Pancreas (tissue), 10 donors: ENCODE results near the gene FAM9C. TPM values are rescaled to one million over a fixed set of nuclear protein-coding genes. Genes with fewer than 3 reads are reported as not detected.

ENCODE experiments used
- ATAC-seq, 4 donors: fragments of 200-7000 bp; cut with Tn5 transposase; one replicate each; pipeline versions ENCODE4 v1.8.0 to v1.9.1; 2020; ENCODE audit warnings: mild to moderate bottlenecking in 4 of 4, moderate library complexity in 4 of 4
- DNase-seq, 6 donors: peaks; one replicate each; pipeline ENCODE4 v3.0.0-alpha.2; 2020
- FAIRE-seq: peaks from 2 replicates; lab custom pipeline; 2012; peaks lifted over from hg19 to GRCh38; lab: Jason Lieb, UNC
- H3K27ac ChIP-seq, 4 donors: fragments of 200-600 bp; sonication (generic); 1 replicate in 3 of 4; 2 replicates in 1 of 4; pipeline versions ENCODE4 v1.5.0 to v1.8.0; 2020
- H3K27me3 ChIP-seq, 4 donors: fragments of 200-600 bp; one replicate each; pipeline ENCODE4 v1.8.0; 2021
- H3K36me3 ChIP-seq, 3 donors: fragments of 200-600 bp; sonication (generic) in 1 of 3; one replicate each; pipeline versions ENCODE4 v1.5.0 to v1.8.0; 2020 to 2021
- H3K4me1 ChIP-seq, 3 donors: fragments of 200-600 bp; one replicate each; pipeline ENCODE4 v1.8.0; 2021
- H3K4me3 ChIP-seq, 4 donors: fragments of 200-600 bp; sonication (generic) in 2 of 4; one replicate each; pipeline versions ENCODE4 v1.5.0 to v1.8.0; 2020 to 2021
- H3K9me3 ChIP-seq, 4 donors: fragments of 200-600 bp; one replicate each; pipeline ENCODE4 v1.8.0; 2021
- WGBS, 2 donors: extraction: QIAGEN DNeasy Blood & Tissue Kit; methylation state at CpG; one replicate each; pipeline ENCODE4 v1.1.7; 2013; 5-methylcytosine and 5-hydroxymethylcytosine counted together
- intact Hi-C, 3 donors: fragments of 100-400 bp; cut with DNase I; formaldehyde crosslinking; loops; one replicate each; pipeline versions ENCODE4 v1.11.1 to v1.14.2; 2022
- polyA plus RNA-seq, 2 donors: library from polyadenylated mRNA; stranded (reverse); fragments of 200-250 nt; gene quantifications; one replicate each; pipeline ENCODE4 v1.2.3, GENCODE V29; 2013
- total RNA-seq, 6 donors: library from RNA; stranded (reverse); fragmentation: NEBNext Ultra II Directional in 4 of 6; extraction: Animal tissue kit (Norgen Biotek cat#: 25700) in 4 of 6; gene quantifications; one replicate each; pipeline versions ENCODE4 v1.2.1 to v1.2.4, GENCODE V29; 2021 to 2023
- TF ChIP-seq, protein P1 (sequence below), 4 donors: fragments of 200-600 bp; sonication (generic) in 3 of 4; IDR thresholded peaks; one replicate each; pipeline versions ENCODE4 v1.5.0 to v1.8.0; 2021; ENCODE audit warnings: antibody characterized with exemption in 4 of 4
- donor health status: healthy with polysubstance abuse.
- donor health status: DM: no; HTN: no; CAD: no; lungs with moderate emphysema.
- donor health status: DM: no; HTN: no; CAD: no.
- donor health status: control.
- donor health status: control.
- donor health status: Bipolar disorder and iron deficiency.
- donor health status: DM: yes; HTN: yes; CAD: no.
- donor health status: DM: no; HTN: no; CAD: no.
- donor health status: DM: no; HTN: no; CAD: no.
- donor health status: DM: yes; HTN: yes; CAD: no.

Gene FAM9C
- total and polyA plus RNA-seq, 8 donors = not detected

DNA sequence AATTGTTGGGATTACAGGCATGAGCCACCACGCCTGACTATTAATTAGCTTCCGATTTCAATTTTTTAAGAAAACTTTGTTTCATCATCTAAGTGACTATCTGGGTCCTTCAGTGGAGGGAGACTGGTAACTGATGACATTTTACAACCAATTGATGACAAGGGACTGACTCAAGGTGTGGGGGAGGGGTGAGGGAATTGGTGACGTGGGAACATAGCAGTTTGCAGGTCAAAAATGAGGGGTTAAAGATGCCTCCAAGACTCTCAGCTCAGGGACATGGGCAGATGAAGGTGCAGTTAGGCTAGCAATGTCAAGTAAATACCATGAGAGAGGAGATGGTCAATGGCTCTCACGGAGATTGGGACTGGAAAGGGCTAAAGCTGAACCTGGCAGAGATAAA is 5.7 kb upstream of the FAM9C start:
- H3K4me3 ChIP-seq = no peak overlapping the region
- TF ChIP-seq, protein P1, sequence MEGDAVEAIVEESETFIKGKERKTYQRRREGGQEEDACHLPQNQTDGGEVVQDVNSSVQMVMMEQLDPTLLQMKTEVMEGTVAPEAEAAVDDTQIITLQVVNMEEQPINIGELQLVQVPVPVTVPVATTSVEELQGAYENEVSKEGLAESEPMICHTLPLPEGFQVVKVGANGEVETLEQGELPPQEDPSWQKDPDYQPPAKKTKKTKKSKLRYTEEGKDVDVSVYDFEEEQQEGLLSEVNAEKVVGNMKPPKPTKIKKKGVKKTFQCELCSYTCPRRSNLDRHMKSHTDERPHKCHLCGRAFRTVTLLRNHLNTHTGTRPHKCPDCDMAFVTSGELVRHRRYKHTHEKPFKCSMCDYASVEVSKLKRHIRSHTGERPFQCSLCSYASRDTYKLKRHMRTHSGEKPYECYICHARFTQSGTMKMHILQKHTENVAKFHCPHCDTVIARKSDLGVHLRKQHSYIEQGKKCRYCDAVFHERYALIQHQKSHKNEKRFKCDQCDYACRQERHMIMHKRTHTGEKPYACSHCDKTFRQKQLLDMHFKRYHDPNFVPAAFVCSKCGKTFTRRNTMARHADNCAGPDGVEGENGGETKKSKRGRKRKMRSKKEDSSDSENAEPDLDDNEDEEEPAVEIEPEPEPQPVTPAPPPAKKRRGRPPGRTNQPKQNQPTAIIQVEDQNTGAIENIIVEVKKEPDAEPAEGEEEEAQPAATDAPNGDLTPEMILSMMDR (IDR thresholded peaks at IDR 0.05) = no peak
- ATAC-seq (no peak), DNase-seq (no peak), FAIRE-seq (no peak)
- no peaks in the 10 kb centered on the region for H3K36me3 ChIP-seq
- 77 to 97% methylated on average over 4 of the region's 4 CpGs for WGBS, 2 donors
- intact Hi-C loops = no loop called here
- no peaks in the 10 kb centered on the region for H3K27me3 ChIP-seq
- no peak overlapping the region for H3K27ac ChIP-seq
- H3K4me1 ChIP-seq = no peaks in the 10 kb centered on the region
- H3K9me3 ChIP-seq = no peaks in the 10 kb centered on the region

- Histone ChIP-seq H3K9me3 (no peaks in the 10 kb centered on the region), H3K4me3 (no peak overlapping the region), H3K27ac (no peak overlapping the region), H3K4me1 (no peaks in the 10 kb centered on the region), H3K36me3 (no peaks in the 10 kb centered on the region), H3K27me3 (no peaks in the 10 kb centered on the region)
- FAIRE-seq (no peak), ATAC-seq (no peak), DNase-seq (no peak)
- intact Hi-C loops = no loop called here
- TF ChIP-seq, protein P1 (IDR thresholded peaks at IDR 0.05) = no peak
- WGBS, 2 donors = 75 to 96% methylated on average over 1 of the region's 1 CpG
Observed at GRCh38 chrX:13048280-13048679, 3.9 kb upstream of the FAM9C start.

DNA sequence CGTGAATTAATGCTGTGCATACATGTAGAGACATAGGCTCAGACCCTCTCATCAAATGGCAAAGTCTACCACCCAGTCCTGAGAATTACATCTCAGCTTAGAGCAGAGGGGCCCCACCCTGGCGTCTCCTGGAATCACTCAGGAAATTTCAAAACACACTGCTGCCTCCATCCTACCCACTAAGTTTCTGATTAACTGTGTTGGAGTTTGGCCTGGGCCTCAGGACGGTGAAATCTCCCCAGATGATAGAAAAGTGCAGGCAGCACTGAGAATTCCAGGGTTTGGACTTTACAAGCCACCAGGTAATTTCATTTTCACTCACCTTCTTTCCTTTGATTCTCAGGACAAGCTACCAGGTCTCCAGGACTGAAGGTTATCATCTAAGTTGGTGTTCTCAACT is 3.3 kb upstream of the FAM9C start:
- Histone ChIP-seq H3K4me1 (no peaks in the 10 kb centered on the region), H3K4me3 (no peak overlapping the region), H3K27ac (no peak overlapping the region), H3K27me3 (no peaks in the 10 kb centered on the region), H3K9me3 (no peaks in the 10 kb centered on the region), H3K36me3 (no peaks in the 10 kb centered on the region)
- WGBS, 2 donors = 68 to 92% methylated on average over 3 of the region's 3 CpGs
- DNase-seq = no peak
- intact Hi-C loops = no loop called here
- no peak for ATAC-seq
- TF ChIP-seq, protein P1 (IDR thresholded peaks at IDR 0.05) = no peak
- FAIRE-seq = no peak

DNA sequence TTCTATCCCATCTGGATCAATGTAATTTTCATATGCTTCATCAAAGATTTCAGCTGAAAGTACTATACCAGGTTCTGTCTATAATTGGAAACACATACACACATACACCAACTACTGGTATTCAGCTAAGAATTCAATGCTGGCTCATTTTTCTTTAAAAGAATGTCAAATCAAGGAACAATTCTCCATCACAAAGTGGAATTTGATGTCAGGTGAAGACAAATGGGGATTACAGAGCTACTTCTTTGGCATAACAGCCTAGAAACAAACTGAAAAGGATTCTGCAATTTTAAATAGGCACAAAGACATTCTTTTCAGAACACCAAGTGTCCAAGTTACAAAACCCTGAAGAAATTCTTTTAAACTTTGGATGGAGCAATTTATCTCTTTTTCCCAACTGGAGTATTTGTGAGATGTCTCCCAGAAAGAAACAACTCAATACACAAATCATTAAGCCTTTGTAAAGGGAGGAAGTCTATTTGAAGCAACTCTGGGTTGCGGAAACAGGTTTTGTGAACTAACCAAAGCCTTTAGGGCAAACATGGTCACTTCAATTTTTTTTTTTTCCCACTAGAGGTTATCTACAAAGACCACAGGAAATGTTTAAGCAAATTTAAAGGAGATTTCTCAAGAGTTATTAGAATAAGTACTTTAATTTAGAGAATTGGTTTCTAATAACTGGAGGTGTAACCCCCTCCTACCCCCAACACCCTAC is 1.9 kb upstream of the FAM9C start:
- Histone ChIP-seq H3K27ac (no peak overlapping the region), H3K27me3 (no peaks in the 10 kb centered on the region), H3K36me3 (no peaks in the 10 kb centered on the region), H3K4me3 (no peak overlapping the region), H3K4me1 (no peaks in the 10 kb centered on the region), H3K9me3 (no peaks in the 10 kb centered on the region)
- WGBS, 2 donors = 88 to 89% methylated on average over 1 of the region's 1 CpG
- ATAC-seq (no peak), FAIRE-seq (no peak), DNase-seq (no peak)
- TF ChIP-seq, protein P1 (IDR thresholded peaks at IDR 0.05) = no peak
- intact Hi-C loops = no loop called here

GRCh38 chrX:13043938-13044337 is 482 bp downstream of the FAM9C start:
- Histone ChIP-seq H3K4me3 (no peak overlapping the region), H3K27ac (no peak overlapping the region), H3K36me3 (no peaks in the 10 kb centered on the region), H3K27me3 (no peaks in the 10 kb centered on the region), H3K4me1 (no peaks in the 10 kb centered on the region), H3K9me3 (no peaks in the 10 kb centered on the region)
- 84 to 86% methylated on average over 22 to 25 of the region's 25 CpGs for WGBS, 2 donors
- ATAC-seq (no peak), DNase-seq (peak in 1 of 6 donors; percentile 62), FAIRE-seq (no peak)
- TF ChIP-seq, protein P1 (IDR thresholded peaks at IDR 0.05) = no peak
- intact Hi-C loops = no loop called here
